Caco-2 (cell line): ENCODE measurements around the gene CEP95. TPM values are rescaled to one million over a fixed set of nuclear protein-coding genes. Genes with fewer than 3 reads are reported as not detected.

Experiments used
- BruUV-seq: library from RNA; stranded (reverse); fragments of 400-500 nt; replicated peaks from 2 replicates; lab custom pipeline; 2021; lab: Mats Ljungman, UMichigan
- CTCF ChIA-PET: fragments of 300-600 bp; sonication (Branson Sonifier 250); formaldehyde crosslinking; loops from one replicate; lab custom pipeline; 2022; ENCODE audit warnings: antibody characterized with exemption; lab: Charles Lee
- POLR2A ChIA-PET: fragments of 300-600 bp; sonication (Branson Sonifier 250); formaldehyde crosslinking; loops from one replicate; lab custom pipeline; 2022; ENCODE audit warnings: antibody characterized with exemption; lab: Charles Lee
- DNase-seq, 2 experiments: peaks; one replicate each; pipeline versions ENCODE4 v3.0.0 to v3.0.0-alpha.2; 2020 to 2022
- H3K27me3 ChIP-seq: replicated peaks from 2 replicates; pipeline ENCODE4 v1.6.0; 2011; ENCODE audit warnings: low read length; ENCODE audit not compliant: control insufficient read depth, insufficient read depth
- H3K36me3 ChIP-seq: 2 replicates; pipeline ENCODE4 v1.5.1; 2011; ENCODE audit warnings: low read length; ENCODE audit not compliant: control insufficient read depth, insufficient read depth
- H3K4me1 ChIP-seq: fragments of 250-450 bp; sonication (Bioruptor Pico); 2 replicates; pipeline ENCODE4 v1.5.1; 2020; ENCODE audit warnings: mild to moderate bottlenecking
- H3K4me3 ChIP-seq: 2 replicates; pipeline ENCODE4 v1.5.1; 2011; ENCODE audit warnings: low read depth, mild to moderate bottlenecking, control low read depth, low read length
- H3K9me3 ChIP-seq: fragments of 250-450 bp; sonication (Bioruptor Pico); 2 replicates; pipeline ENCODE4 v1.5.1; 2020; ENCODE audit warnings: mild to moderate bottlenecking, moderate library complexity
- H3K27ac Mint-ChIP-seq: one replicate; pipeline ENCODE4 v1.8.0; 2022; ENCODE audit warnings: mixed read lengths; ENCODE audit not compliant: unreplicated experiment
- H3K27me3 Mint-ChIP-seq: one replicate; pipeline ENCODE4 v1.8.0; 2022; ENCODE audit warnings: mixed read lengths; ENCODE audit not compliant: insufficient read depth, unreplicated experiment
- H3K36me3 Mint-ChIP-seq: one replicate; pipeline ENCODE4 v1.8.0; 2022; ENCODE audit warnings: mild to moderate bottlenecking, mixed read lengths; ENCODE audit not compliant: insufficient read depth, unreplicated experiment
- H3K4me1 Mint-ChIP-seq: one replicate; pipeline ENCODE4 v1.8.0; 2022; ENCODE audit warnings: low read depth, mixed read lengths; ENCODE audit not compliant: unreplicated experiment
- H3K4me3 Mint-ChIP-seq: one replicate; pipeline ENCODE4 v1.8.0; 2022; ENCODE audit warnings: mild to moderate bottlenecking, moderate library complexity, mixed read lengths; ENCODE audit not compliant: unreplicated experiment
- H3K9me3 Mint-ChIP-seq: one replicate; pipeline ENCODE4 v1.8.0; 2022; ENCODE audit warnings: mixed read lengths; ENCODE audit not compliant: unreplicated experiment
- CTCF ChIP-seq, 2 experiments: fragments of 200-600 bp in 1 of 2; IDR thresholded peaks; 1 replicate in 1 of 2; 2 replicates in 1 of 2; pipeline versions ENCODE4 v1.5.1 to v1.8.0; 2011 to 2022; ENCODE audit warnings: antibody characterized with exemption in 1 of 2, control low read depth in 1 of 2, inconsistent platforms in 1 of 2, low read depth in 1 of 2, low read length in 1 of 2, mild to moderate bottlenecking in 1 of 2, moderate library complexity in 1 of 2; ENCODE audit not compliant: insufficient read depth in 1 of 2, severe bottlenecking in 1 of 2, unreplicated experiment in 1 of 2
- intact Hi-C: fragments of 100-400 bp; cut with micrococcal nuclease; formaldehyde crosslinking; loops from one replicate; pipeline ENCODE4 v1.10.0; 2022; ENCODE audit not compliant: unreplicated experiment
- total RNA-seq: library from RNA; stranded (reverse); gene quantifications from 2 replicates; pipeline ENCODE4 v1.2.3, GENCODE V29; 2022

Gene CEP95
- total RNA-seq, 1 experiment from 2014 or later, result 63.6 TPM

DNA sequence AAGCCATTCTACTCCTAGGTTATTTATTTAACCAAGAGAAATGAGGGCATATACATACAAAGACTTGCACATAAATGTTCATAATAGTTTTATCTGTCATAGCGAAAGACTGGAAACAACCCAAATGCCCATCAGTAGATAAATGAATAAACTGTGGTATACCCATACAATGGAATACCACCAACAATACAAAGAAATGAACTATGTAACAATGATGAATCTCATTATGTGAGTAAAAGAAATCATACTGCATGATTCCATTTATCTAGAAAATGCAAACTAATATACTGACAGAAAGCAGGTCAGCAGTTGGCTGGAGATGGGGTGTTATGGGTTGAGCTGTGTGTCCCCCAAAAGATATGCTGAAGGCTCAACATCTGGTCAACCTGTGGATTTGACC, 57.3 kb downstream of the CEP95 start:
- Mint-ChIP-seq H3K4me1 (no peaks in the 10 kb centered on the region), H3K9me3 (no peaks in the 10 kb centered on the region), H3K4me3 (no peak overlapping the region), H3K36me3 (peaks cover 34% of the 10 kb centered on the region), H3K27me3 (no peaks in the 10 kb centered on the region), H3K27ac (no peak overlapping the region)
- Histone ChIP-seq H3K4me3 (no peak overlapping the region), H3K36me3 (no peaks in the 10 kb centered on the region), H3K9me3 (no peaks in the 10 kb centered on the region), H3K4me1 (no peaks in the 10 kb centered on the region), H3K27me3 (no peaks in the 10 kb centered on the region)
- ChIA-PET CTCF (no interaction called here), POLR2A (no interaction called here)
- DNase-seq, result no peak
- intact Hi-C loops, result no loop called here
- no peak for TF ChIP-seq CTCF (IDR thresholded peaks at IDR 0.05; ENCODE audit: insufficient read depth in 1 of 2, low read depth in 1 of 2, low read length in 1 of 2, severe bottlenecking in 1 of 2, unreplicated experiment in 1 of 2)
- no TSS peak for BruUV-seq

GRCh38 chr17:64565563-64565962, 58.8 kb downstream of the CEP95 start:
- H3K27ac Mint-ChIP-seq, result no peak overlapping the region
- no peaks in the 10 kb centered on the region for H3K27me3 ChIP-seq
- H3K4me1 ChIP-seq, result no peaks in the 10 kb centered on the region
- intact Hi-C loops, result no loop called here
- peaks cover 28% of the 10 kb centered on the region for H3K36me3 Mint-ChIP-seq
- no peaks in the 10 kb centered on the region for H3K27me3 Mint-ChIP-seq
- H3K9me3 ChIP-seq, result no peaks in the 10 kb centered on the region
- BruUV-seq, result no TSS peak
- no peaks in the 10 kb centered on the region for H3K4me1 Mint-ChIP-seq
- H3K36me3 ChIP-seq, result no peaks in the 10 kb centered on the region
- no peak for TF ChIP-seq CTCF (IDR thresholded peaks at IDR 0.05; ENCODE audit: insufficient read depth in 1 of 2, low read depth in 1 of 2, low read length in 1 of 2, severe bottlenecking in 1 of 2, unreplicated experiment in 1 of 2)
- no peak overlapping the region for H3K4me3 Mint-ChIP-seq
- POLR2A ChIA-PET, result no interaction called here
- CTCF ChIA-PET, result no interaction called here
- H3K9me3 Mint-ChIP-seq, result no peaks in the 10 kb centered on the region
- H3K4me3 ChIP-seq, result no peak overlapping the region
- DNase-seq, result no peak

DNA sequence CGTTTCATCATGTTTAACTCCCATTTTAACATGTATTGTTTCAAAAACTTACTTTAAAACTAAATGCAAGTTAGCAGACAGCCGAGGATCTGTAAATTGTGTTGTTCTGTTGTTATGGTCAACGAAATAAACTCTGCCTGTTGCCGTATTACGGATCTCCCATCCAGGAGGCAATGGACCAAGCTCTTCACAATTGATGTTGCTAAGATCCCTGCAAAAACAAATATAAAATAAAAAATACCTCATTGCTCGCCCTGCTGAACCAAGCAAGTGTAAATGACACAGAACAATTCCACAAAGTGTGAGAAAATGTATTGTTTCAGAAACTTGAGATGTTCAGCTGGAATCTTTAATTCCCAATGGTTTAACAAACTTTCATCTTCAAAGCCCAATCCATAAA, 65.0 kb downstream of the CEP95 start:
- peaks cover 15% of the 10 kb centered on the region for H3K36me3 Mint-ChIP-seq
- no peaks in the 10 kb centered on the region for H3K4me1 ChIP-seq
- no peak overlapping the region for H3K27ac Mint-ChIP-seq
- no TSS peak for BruUV-seq
- H3K27me3 Mint-ChIP-seq, result no peaks in the 10 kb centered on the region
- H3K4me1 Mint-ChIP-seq, result no peaks in the 10 kb centered on the region
- no peak overlapping the region for H3K4me3 Mint-ChIP-seq
- no peaks in the 10 kb centered on the region for H3K9me3 Mint-ChIP-seq
- H3K27me3 ChIP-seq, result no peaks in the 10 kb centered on the region
- TF ChIP-seq CTCF (IDR thresholded peaks at IDR 0.05; ENCODE audit: insufficient read depth in 1 of 2, low read depth in 1 of 2, low read length in 1 of 2, severe bottlenecking in 1 of 2, unreplicated experiment in 1 of 2), result no peak
- no peak overlapping the region for H3K4me3 ChIP-seq
- no peak for DNase-seq
- H3K9me3 ChIP-seq, result no peaks in the 10 kb centered on the region
- H3K36me3 ChIP-seq, result no peaks in the 10 kb centered on the region
- CTCF ChIA-PET, result no interaction called here
- intact Hi-C loops, result no loop called here
- POLR2A ChIA-PET, result no interaction called here
